HCT116 (cell line): ENCODE results near the gene DGKG. TPM values are rescaled to one million over a fixed set of nuclear protein-coding genes. Genes with fewer than 3 reads are reported as not detected.

Source experiments
- ATAC-seq: fragments of 200-7000 bp; cut with Tn5 transposase; 2 replicates; pipeline ENCODE4 v1.9.1; 2020; ENCODE audit warnings: mild to moderate bottlenecking, moderate library complexity
- BruUV-seq: library from RNA; stranded (reverse); fragments of 400-500 nt; replicated peaks from 2 replicates; lab custom pipeline; 2021; lab: Mats Ljungman, UMichigan
- CTCF ChIA-PET: fragments of 300-600 bp; sonication (Branson Sonifier 250); formaldehyde crosslinking; loops from one replicate; lab custom pipeline; 2021; ENCODE audit warnings: antibody characterized with exemption; lab: Charles Lee
- POLR2A ChIA-PET: fragments of 300-600, 350-600 bp; sonication (Branson Sonifier 250); formaldehyde crosslinking; loops from one replicate; lab custom pipeline; 2021; ENCODE audit warnings: antibody characterized with exemption; lab: Charles Lee
- RAD21 ChIA-PET, 2 experiments: fragments of 300-600 bp; sonication (Branson Sonifier 250); formaldehyde crosslinking; loops; one replicate each; lab custom pipeline; 2023; ENCODE audit warnings: low total read pairs in 2 of 2; ENCODE audit not compliant: uncharacterized antibody in 2 of 2, unreplicated experiment in 2 of 2, low non-redundant PET in 1 of 2; lab: Charles Lee
- DNase-seq: peaks from one replicate; pipeline ENCODE4 v3.0.0-alpha.2; 2010; ENCODE audit warnings: low read depth, low spot score
- H2AFZ ChIP-seq: fragments of 200-600 bp; shearing (Covaris generic), sonication (generic); 2 replicates; pipeline ENCODE4 v1.6.1; 2017; ENCODE audit warnings: low read depth, mixed run types, mixed read lengths, antibody characterized with exemption, low read length; ENCODE audit not compliant: poor library complexity, severe bottlenecking
- H3K27ac ChIP-seq: 2 replicates; pipeline ENCODE4 v1.5.1; 2012; ENCODE audit warnings: low read depth, low read length
- H3K27me3 ChIP-seq: fragments of 200-600 bp; sonication (generic); 2 replicates; pipeline ENCODE4 v1.6.1; 2016; ENCODE audit warnings: mixed run types, low read length, mixed read lengths; ENCODE audit not compliant: insufficient read depth
- H3K36me3 ChIP-seq, 2 experiments: fragments of 200-500 bp in 1 of 2; fragments of 200-600 bp in 1 of 2; sonication (Bioruptor generic) in 1 of 2; sonication (generic) in 1 of 2; 2 replicates each; pipeline versions ENCODE4 v1.5.1 to v1.6.1; 2014 to 2016; ENCODE audit warnings: low read length in 2 of 2, inconsistent platforms in 1 of 2, mixed read lengths in 1 of 2, mixed run types in 1 of 2; ENCODE audit not compliant: insufficient read depth in 2 of 2, control insufficient read depth in 1 of 2
- H3K4me1 ChIP-seq, 2 experiments: fragments of 200-600 bp in 1 of 2; sonication (generic) in 1 of 2; 2 replicates each; pipeline versions ENCODE4 v1.5.1 to v1.6.1; 2012 to 2017; ENCODE audit warnings: low read length in 2 of 2, inconsistent platforms in 1 of 2, mild to moderate bottlenecking in 1 of 2, mixed read lengths in 1 of 2, mixed run types in 1 of 2, moderate library complexity in 1 of 2; ENCODE audit not compliant: insufficient read depth in 2 of 2, control insufficient read depth in 1 of 2
- H3K4me2 ChIP-seq: fragments of 200-600 bp; sonication (generic); 2 replicates; pipeline ENCODE4 v1.6.1; 2017; ENCODE audit warnings: mixed run types, low read length, mixed read lengths
- H3K4me3 ChIP-seq, 2 experiments: fragments of 200-600 bp in 1 of 2; sonication (generic) in 1 of 2; replicated peaks in 1 of 2; 2 replicates each; pipeline ENCODE4 v1.5.1; 2011 to 2016; ENCODE audit warnings: low read length in 2 of 2, control low read depth in 1 of 2, low read depth in 1 of 2, mild to moderate bottlenecking in 1 of 2, mixed read lengths in 1 of 2, mixed run types in 1 of 2
- H3K79me2 ChIP-seq: fragments of 200-600 bp; sonication (generic); 2 replicates; pipeline ENCODE4 v1.6.1; 2017; ENCODE audit warnings: mild to moderate bottlenecking, mixed run types, low read length, moderate library complexity, mixed read lengths; ENCODE audit not compliant: insufficient read depth
- H3K9ac ChIP-seq: fragments of 200-600 bp; sonication (generic); 2 replicates; pipeline ENCODE4 v1.6.1; 2016; ENCODE audit warnings: low read length, mixed read lengths
- H3K9me2 ChIP-seq: fragments of 200-600 bp; sonication (generic), shearing (Covaris generic); 2 replicates; pipeline ENCODE4 v1.6.1; 2017; ENCODE audit warnings: mixed run types, mild to moderate bottlenecking, moderate library complexity; ENCODE audit not compliant: insufficient read depth
- H3K9me3 ChIP-seq, 2 experiments: fragments of 200-500 bp in 1 of 2; fragments of 200-600 bp in 1 of 2; sonication (Bioruptor generic) in 1 of 2; sonication (generic) in 1 of 2; 2 replicates each; pipeline ENCODE4 v1.6.1; 2014 to 2017; ENCODE audit warnings: low read length in 2 of 2, mixed read lengths in 2 of 2, inconsistent platforms in 1 of 2, low read depth in 1 of 2, mild to moderate bottlenecking in 1 of 2, mixed run types in 1 of 2, moderate library complexity in 1 of 2; ENCODE audit not compliant: control insufficient read depth in 1 of 2, insufficient read depth in 1 of 2
- H4K20me1 ChIP-seq: fragments of 200-600 bp; sonication (generic), shearing (Covaris generic); 2 replicates; pipeline ENCODE4 v1.6.1; 2017; ENCODE audit warnings: mixed run types, mild to moderate bottlenecking, moderate library complexity; ENCODE audit not compliant: insufficient read depth
- ATF3 ChIP-seq: IDR thresholded peaks from 2 replicates; pipeline ENCODE4 v1.6.1; 2012
- CBX3 ChIP-seq: IDR thresholded peaks from 2 replicates; pipeline ENCODE4 v1.6.1; 2012; ENCODE audit warnings: low read depth
- CEBPB ChIP-seq: IDR thresholded peaks from 2 replicates; pipeline ENCODE4 v1.6.1; 2012; ENCODE audit warnings: low read depth
- CTCF ChIP-seq, 3 experiments: fragments of 200-600 bp in 1 of 3; sonication (generic) in 1 of 3; IDR thresholded peaks in 2 of 3; conservative IDR thresholded peaks in 1 of 3; 2 replicates each; pipeline ENCODE4 v1.5.1; 2012 to 2017; ENCODE audit warnings: low read depth in 2 of 3, low read length in 2 of 3, antibody characterized with exemption in 1 of 3, borderline replicate concordance in 1 of 3, control low read depth in 1 of 3, mild to moderate bottlenecking in 1 of 3, mixed read lengths in 1 of 3, mixed run types in 1 of 3, moderate library complexity in 1 of 3; ENCODE audit not compliant: insufficient read depth in 1 of 3
- ELF1 ChIP-seq: IDR thresholded peaks from 2 replicates; pipeline ENCODE4 v1.6.1; 2012; ENCODE audit warnings: low read depth, borderline replicate concordance
- EZH2 ChIP-seq: fragments of 200-600 bp; sonication (generic); IDR thresholded peaks from 2 replicates; pipeline ENCODE4 v1.6.1; 2017; ENCODE audit warnings: antibody characterized with exemption, mixed run types
- EZH2phosphoT487 ChIP-seq: fragments of 200-600 bp; IDR thresholded peaks from 2 replicates; pipeline ENCODE4 v1.6.1; 2018; ENCODE audit warnings: antibody characterized with exemption, borderline replicate concordance
- FOSL1 ChIP-seq: IDR thresholded peaks from 2 replicates; pipeline ENCODE4 v1.6.1; 2012; ENCODE audit warnings: low read depth
- MAX ChIP-seq: IDR thresholded peaks from 2 replicates; pipeline ENCODE4 v1.6.1; 2012
- POLR2A ChIP-seq: IDR thresholded peaks from 2 replicates; pipeline ENCODE4 v1.7.0; 2011; ENCODE audit warnings: borderline replicate concordance; ENCODE audit not compliant: insufficient read depth, insufficient read length; ENCODE audit errors: extremely low read depth
- POLR2AphosphoS5 ChIP-seq: IDR thresholded peaks from 2 replicates; pipeline ENCODE4 v1.6.1; 2011; ENCODE audit warnings: mild to moderate bottlenecking, low read depth, low read length, moderate library complexity
- RAD21 ChIP-seq: IDR thresholded peaks from 2 replicates; pipeline ENCODE4 v1.6.1; 2012; ENCODE audit warnings: low read depth, mild to moderate bottlenecking
- REST ChIP-seq: IDR thresholded peaks from 2 replicates; pipeline ENCODE4 v1.6.1; 2012; ENCODE audit warnings: low read depth
- SIN3A ChIP-seq: IDR thresholded peaks from 2 replicates; pipeline ENCODE4 v1.6.1; 2012; ENCODE audit warnings: low read depth
- SP1 ChIP-seq: IDR thresholded peaks from 2 replicates; pipeline ENCODE4 v1.6.1; 2012; ENCODE audit warnings: low read depth
- TCF7L2 ChIP-seq: IDR thresholded peaks from 2 replicates; pipeline ENCODE4 v1.7.0; 2011; ENCODE audit warnings: borderline replicate concordance, inconsistent platforms; ENCODE audit not compliant: insufficient read depth, insufficient read length; ENCODE audit errors: extremely low read depth
- YY1 ChIP-seq: IDR thresholded peaks from 2 replicates; pipeline ENCODE4 v1.6.1; 2011; ENCODE audit warnings: low read length, low read depth, moderate library complexity, mild to moderate bottlenecking; ENCODE audit not compliant: insufficient replicate concordance; ENCODE audit errors: extremely low read depth
- ZBTB33 ChIP-seq: IDR thresholded peaks from 2 replicates; pipeline ENCODE4 v1.6.1; 2011; ENCODE audit warnings: mild to moderate bottlenecking, low read length, moderate library complexity; ENCODE audit not compliant: insufficient replicate concordance; ENCODE audit errors: extremely low read depth
- ZNF274 ChIP-seq: fragments of 200-500 bp; sonication (Bioruptor generic); IDR thresholded peaks from 2 replicates; pipeline ENCODE4 v1.6.1; 2014; ENCODE audit warnings: mild to moderate bottlenecking, low read depth, low read length, inconsistent platforms
- intact Hi-C: fragments of 100-400 bp; cut with micrococcal nuclease; formaldehyde crosslinking; loops from 2 replicates; pipeline ENCODE4 v1.10.0; 2022
- total RNA-seq: library from RNA; stranded (reverse); gene quantifications from one replicate; pipeline ENCODE4 v1.2.1, GENCODE V29; 2021; ENCODE audit not compliant: unreplicated experiment

The DGKG gene
- total RNA-seq, 1 experiment from 2014 or later: 4.8 TPM

- Histone ChIP-seq H3K4me3 (no peak overlapping the region), H3K4me1 (no peaks in the 10 kb centered on the region), H3K27me3 (no peaks in the 10 kb centered on the region), H4K20me1 (no peaks in the 10 kb centered on the region), H3K9me2 (no peaks in the 10 kb centered on the region), H3K36me3 (no peaks in the 10 kb centered on the region), H3K4me2 (no peak overlapping the region), H2AFZ (no peak overlapping the region), H3K9me3 (no peaks in the 10 kb centered on the region), H3K79me2 (no peaks in the 10 kb centered on the region), H3K27ac (no peak overlapping the region), H3K9ac (no peak overlapping the region)
- ATAC-seq (no peak), DNase-seq (no peak)
- BruUV-seq: no TSS peak
- POLR2A ChIA-PET: no interaction called here
- RAD21 ChIA-PET: no interaction called here
- TF ChIP-seq EZH2 (no peak), ATF3 (no peak), REST (no peak), CEBPB (no peak), CBX3 (no peak), ZNF274 (no peak), FOSL1 (no peak), MAX (no peak), POLR2AphosphoS5 (no peak), POLR2A (no peak), RAD21 (no peak), ZBTB33 (no peak), SIN3A (no peak), YY1 (no peak), SP1 (no peak), ELF1 (no peak), EZH2phosphoT487 (no peak), TCF7L2 (no peak), CTCF (IDR thresholded peaks at IDR 0.05 in 2 of 3, conservative IDR thresholded peaks at IDR 0.05 in 1 of 3; ENCODE audit: borderline replicate concordance in 1 of 3, insufficient read depth in 1 of 3, low read depth in 2 of 3, low read length in 2 of 3) (no peak)
- intact Hi-C loops: no loop called here
- CTCF ChIA-PET: no interaction called here
Measured at GRCh38 chr3:186284661-186285060, 77.4 kb downstream of the DGKG start.
